AG09319 (cell line): Measurements from ENCODE around the gene MEGF9.
"Not testable (repeated sequence)": the region's sequence is repeated elsewhere in the genome, so short reads cannot be mapped to it uniquely, and the experiment has no call there.

Experiments
- DNase-seq: peaks from one replicate; pipeline ENCODE4 v3.0.0-alpha.2; 2010; ENCODE audit warnings: low read depth; ENCODE audit errors: extremely low read depth
- TF ChIP-seq, protein P1 (sequence below): IDR thresholded peaks from 2 replicates; pipeline ENCODE4 v1.5.1; 2011; ENCODE audit warnings: low read depth, mild to moderate bottlenecking, inconsistent platforms, low read length, moderate library complexity

The MEGF9 gene

DNA sequence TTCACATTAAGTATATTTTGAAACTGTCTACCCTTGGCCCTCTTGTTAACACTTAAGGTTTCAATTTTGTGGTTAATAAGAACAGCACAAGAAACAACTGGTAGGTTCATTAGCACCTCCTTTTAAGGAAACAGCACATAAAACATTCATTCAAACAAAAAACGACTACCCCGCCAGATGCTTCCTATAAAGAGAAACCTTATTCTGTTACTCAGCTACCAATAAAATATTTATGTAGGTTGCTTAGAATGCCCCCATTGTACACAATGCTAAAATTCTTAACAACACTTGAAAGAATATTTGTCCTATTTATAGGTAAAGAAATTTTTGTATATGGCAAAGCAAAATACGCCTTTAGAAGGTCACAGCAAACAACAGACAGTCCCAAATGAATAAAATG is 157.5 kb downstream of the MEGF9 start:
- TF ChIP-seq, protein P1, sequence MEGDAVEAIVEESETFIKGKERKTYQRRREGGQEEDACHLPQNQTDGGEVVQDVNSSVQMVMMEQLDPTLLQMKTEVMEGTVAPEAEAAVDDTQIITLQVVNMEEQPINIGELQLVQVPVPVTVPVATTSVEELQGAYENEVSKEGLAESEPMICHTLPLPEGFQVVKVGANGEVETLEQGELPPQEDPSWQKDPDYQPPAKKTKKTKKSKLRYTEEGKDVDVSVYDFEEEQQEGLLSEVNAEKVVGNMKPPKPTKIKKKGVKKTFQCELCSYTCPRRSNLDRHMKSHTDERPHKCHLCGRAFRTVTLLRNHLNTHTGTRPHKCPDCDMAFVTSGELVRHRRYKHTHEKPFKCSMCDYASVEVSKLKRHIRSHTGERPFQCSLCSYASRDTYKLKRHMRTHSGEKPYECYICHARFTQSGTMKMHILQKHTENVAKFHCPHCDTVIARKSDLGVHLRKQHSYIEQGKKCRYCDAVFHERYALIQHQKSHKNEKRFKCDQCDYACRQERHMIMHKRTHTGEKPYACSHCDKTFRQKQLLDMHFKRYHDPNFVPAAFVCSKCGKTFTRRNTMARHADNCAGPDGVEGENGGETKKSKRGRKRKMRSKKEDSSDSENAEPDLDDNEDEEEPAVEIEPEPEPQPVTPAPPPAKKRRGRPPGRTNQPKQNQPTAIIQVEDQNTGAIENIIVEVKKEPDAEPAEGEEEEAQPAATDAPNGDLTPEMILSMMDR: no peak

DNA sequence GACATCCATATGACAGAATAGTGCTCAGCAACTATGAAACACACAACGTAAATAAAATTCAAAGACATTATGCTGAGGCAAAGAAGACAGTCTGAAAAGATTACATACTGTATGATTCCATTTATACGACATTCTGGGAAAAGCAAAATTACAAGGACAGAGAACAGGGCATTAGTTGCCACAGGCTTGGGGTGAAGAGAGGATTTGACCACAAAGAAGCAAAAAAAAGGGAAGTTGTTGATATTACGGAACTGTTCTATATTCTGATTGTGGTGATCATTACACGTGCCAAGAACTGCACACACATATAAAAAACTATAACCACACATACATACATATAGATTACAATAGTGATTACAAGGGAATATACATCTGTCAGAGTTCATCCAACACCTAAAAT is 158.4 kb downstream of the MEGF9 start:
- DNase-seq: no peak

More for the DNA sequence above, 157.5 kb downstream of the MEGF9 start:
- DNase-seq: no peak

DNA sequence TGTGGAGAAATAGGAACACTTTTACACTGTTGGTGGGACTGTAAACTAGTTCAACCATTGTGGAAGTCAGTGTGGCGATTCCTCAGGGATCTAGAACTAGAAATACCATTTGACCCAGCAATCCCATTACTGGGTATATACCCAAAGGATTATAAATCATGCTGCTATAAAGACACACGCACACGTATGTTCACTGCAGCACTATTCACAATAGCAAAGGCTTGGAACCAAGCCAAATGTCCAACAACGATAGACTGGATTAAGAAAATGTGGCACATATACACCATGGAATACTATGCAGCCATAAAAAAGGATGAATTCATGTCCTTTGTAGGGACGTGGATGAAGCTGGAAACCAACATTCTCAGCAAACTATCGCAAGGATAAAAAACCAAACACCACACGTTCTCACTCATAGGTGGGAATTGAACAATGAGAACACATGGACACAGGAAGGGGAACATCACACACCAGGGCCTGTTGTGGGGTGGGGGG is 162.0 kb downstream of the MEGF9 start:
- not testable (repeated sequence) for DNase-seq

More for the DNA sequence above, 158.4 kb downstream of the MEGF9 start:
- TF ChIP-seq, protein P1: no peak
